Skin epidermis (tissue), 12 donors: ENCODE data around the gene IDH3G.
A peak's percentile ranks its signal among the peaks of the same experiment; 100 is the strongest.
"Not testable (repeated sequence)": the region's sequence is repeated elsewhere in the genome, so short reads cannot be mapped to it uniquely, and the experiment has no call there.

ENCODE experiments used
- H3K27ac ChIP-seq, 21 experiments: fragments of 200-600 bp; sonication (generic) in 11 of 21; one replicate each; pipeline ENCODE4 v1.5.0; 2020; ENCODE audit warnings: mild to moderate bottlenecking in 3 of 21, inconsistent platforms in 2 of 21, moderate library complexity in 2 of 21
- H3K4me3 ChIP-seq, 7 experiments: fragments of 200-600 bp; sonication (generic) in 2 of 7; one replicate each; pipeline ENCODE4 v1.5.0; 2020; ENCODE audit warnings: inconsistent platforms in 2 of 7, mild to moderate bottlenecking in 2 of 7, moderate library complexity in 1 of 7

IDH3G gene

GRCh38 chrX:153765138-153766079 lies 28.8 kb downstream of the IDH3G start:
- Histone ChIP-seq H3K27ac (peak overlapping the region in 13 of 21 experiments; percentile 3 to 69 (median 38)), H3K4me3 (peak overlapping the region in 2 of 7 experiments; percentile 14 to 16)

GRCh38 chrX:153764786-153765137 lies 29.4 kb downstream of the IDH3G start:
- peak overlapping the region in 6 of 21 experiments; percentile 16 to 62 (median 34) for H3K27ac ChIP-seq
- H3K4me3 ChIP-seq = peak overlapping the region in 2 of 7 experiments; percentile 14 to 33

- peak within 1 kb of the TSS in 8 of 21 experiments; percentile 23 to 62 (median 40) for H3K27ac ChIP-seq
- H3K4me3 ChIP-seq = peak within 1 kb of the TSS in 3 of 7 experiments; percentile 14 to 33 (median 16)
These were observed 30.0 kb downstream of the IDH3G start, which contains the start of gene PLXNB3 for GRCh38 chrX:153763989-153764755. Gene PLXNB3, plus strand, starts transcription at chrX:153764249. Its CDS starts 1,287 bp downstream, at chrX:153765536.

GRCh38 chrX:153763298-153763932 lies 30.8 kb downstream of the IDH3G start:
- H3K27ac ChIP-seq = no peak overlapping the region

GRCh38 chrX:153762626-153763173 lies 31.5 kb downstream of the IDH3G start:
- Histone ChIP-seq H3K27ac (no peak overlapping the region), H3K4me3 (no peak overlapping the region)

More at GRCh38 chrX:153763298-153763932, 30.8 kb downstream of the IDH3G start:
- no peak overlapping the region for H3K4me3 ChIP-seq

GRCh38 chrX:153761863-153762262 lies 32.3 kb downstream of the IDH3G start:
- Histone ChIP-seq H3K27ac (no peak overlapping the region), H3K4me3 (no peak overlapping the region)

- Histone ChIP-seq H3K27ac (no peak overlapping the region), H3K4me3 (no peak overlapping the region)
These were observed 39.0 kb downstream of the IDH3G start for GRCh38 chrX:153755136-153755535.

GRCh38 chrX:153750127-153750774 lies 43.9 kb downstream of the IDH3G start:
- Histone ChIP-seq H3K4me3 (no peak overlapping the region), H3K27ac (no peak overlapping the region)

- not testable (repeated sequence) for H3K27ac ChIP-seq, H3K4me3 ChIP-seq
These were observed 45.2 kb downstream of the IDH3G start for GRCh38 chrX:153749017-153749416.

GRCh38 chrX:153746991-153747390 lies 47.2 kb downstream of the IDH3G start:
- H3K4me3 ChIP-seq, H3K27ac ChIP-seq: not testable (repeated sequence)

- Histone ChIP-seq H3K4me3 (no peak overlapping the region), H3K27ac (no peak overlapping the region)
These were observed 47.8 kb downstream of the IDH3G start for GRCh38 chrX:153746359-153746758.

GRCh38 chrX:153745067-153745433 lies 49.1 kb downstream of the IDH3G start:
- not testable (repeated sequence) for H3K4me3 ChIP-seq, H3K27ac ChIP-seq

GRCh38 chrX:153744210-153745066 lies 49.7 kb downstream of the IDH3G start:
- H3K4me3 ChIP-seq = no peak overlapping the region
- H3K27ac ChIP-seq = peak overlapping the region in 2 of 21 experiments; percentile 14 to 31

GRCh38 chrX:153743468-153744209 lies 50.5 kb downstream of the IDH3G start:
- peak overlapping the region in 2 of 21 experiments; percentile 14 to 31 for H3K27ac ChIP-seq
- not testable (repeated sequence) for H3K4me3 ChIP-seq

- H3K4me3 ChIP-seq, H3K27ac ChIP-seq: not testable (repeated sequence)
These were observed 51.2 kb downstream of the IDH3G start for GRCh38 chrX:153742796-153743467.

GRCh38 chrX:153742111-153742510 lies 52.1 kb downstream of the IDH3G start:
- H3K4me3 ChIP-seq, H3K27ac ChIP-seq: not testable (repeated sequence)

- H3K4me3 ChIP-seq = no peak overlapping the region
- no peak overlapping the region for H3K27ac ChIP-seq
These were observed 52.7 kb downstream of the IDH3G start for GRCh38 chrX:153741446-153741845.
